Bone marrow (tissue), 2 donors: ENCODE measurements around the gene IL31.

Experiments
- DNase-seq, 2 donors: peaks; one replicate each; lab custom pipeline; 2025; lab: John Stamatoyannopoulos, UW

The IL31 gene

DNA sequence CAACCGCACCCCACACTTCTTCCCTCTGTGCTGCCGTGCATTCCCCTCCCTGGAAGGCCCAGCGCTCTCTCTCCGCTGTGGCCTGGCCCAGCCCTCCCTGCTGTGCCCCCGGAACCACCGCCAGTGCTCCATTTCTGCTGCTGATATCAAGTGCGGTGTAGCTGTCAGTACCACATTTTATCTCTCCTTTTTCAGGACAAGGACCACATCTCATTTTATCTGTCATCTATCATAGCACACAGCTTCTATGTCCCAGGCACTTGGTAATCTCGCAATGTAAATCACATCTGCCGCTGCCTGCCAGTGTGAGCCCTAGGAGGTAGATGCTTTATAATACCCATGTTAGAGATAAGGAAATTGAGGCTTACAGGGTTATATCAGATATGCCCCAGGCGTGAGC, 18.3 kb downstream of the IL31 start:
- DNase-seq: no peak

GRCh38 chr12:122152754-122153153, 21.3 kb downstream of the IL31 start:
- DNase-seq: no peak

- DNase-seq: no peak
These were observed 23.8 kb downstream of the IL31 start for GRCh38 chr12:122150127-122150681.

GRCh38 chr12:122148657-122149056, 25.4 kb downstream of the IL31 start:
- DNase-seq: no peak

DNA sequence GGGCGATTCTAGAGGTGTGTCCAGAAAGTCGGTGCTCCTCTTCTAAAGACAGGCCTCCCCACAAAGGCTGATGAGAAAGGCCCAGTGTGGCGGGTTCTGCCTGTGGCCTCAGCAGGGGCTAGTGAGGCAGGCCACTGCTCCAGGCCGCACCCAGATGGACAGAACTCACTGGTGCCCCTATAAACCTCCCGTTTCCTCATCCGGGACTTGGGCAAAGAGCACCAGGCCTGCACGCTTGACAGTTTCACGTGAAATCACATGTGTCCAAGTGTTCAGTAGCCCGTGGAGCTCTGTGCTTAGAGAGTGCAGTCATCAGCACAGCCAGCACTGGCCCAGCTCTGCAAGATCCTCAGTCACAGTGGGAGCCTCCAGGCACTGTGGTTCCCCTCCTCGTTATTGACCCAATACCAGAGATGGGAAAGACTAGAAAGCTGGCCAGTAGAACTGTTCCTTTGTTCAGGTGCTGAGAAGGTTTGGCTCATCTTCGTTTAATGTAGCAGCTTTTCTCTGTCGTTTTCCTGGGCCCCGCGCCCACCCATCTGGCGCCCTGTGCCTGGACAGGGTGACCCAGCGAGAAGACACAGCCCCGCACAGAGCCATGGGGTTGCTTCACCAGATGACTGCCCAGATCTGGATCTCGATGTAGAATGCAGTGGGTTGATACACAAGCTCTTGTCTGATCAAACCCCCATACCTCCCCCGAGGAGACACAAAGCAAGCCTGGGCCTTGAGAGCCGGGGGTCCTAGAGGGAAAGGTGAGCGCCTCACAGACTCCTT, 26.3 kb downstream of the IL31 start:
- DNase-seq: no peak

- DNase-seq: no peak
These were observed 28.3 kb downstream of the IL31 start for GRCh38 chr12:122145505-122146330.

- DNase-seq: no peak
These were observed 29.1 kb downstream of the IL31 start for GRCh38 chr12:122144885-122145284.

DNA sequence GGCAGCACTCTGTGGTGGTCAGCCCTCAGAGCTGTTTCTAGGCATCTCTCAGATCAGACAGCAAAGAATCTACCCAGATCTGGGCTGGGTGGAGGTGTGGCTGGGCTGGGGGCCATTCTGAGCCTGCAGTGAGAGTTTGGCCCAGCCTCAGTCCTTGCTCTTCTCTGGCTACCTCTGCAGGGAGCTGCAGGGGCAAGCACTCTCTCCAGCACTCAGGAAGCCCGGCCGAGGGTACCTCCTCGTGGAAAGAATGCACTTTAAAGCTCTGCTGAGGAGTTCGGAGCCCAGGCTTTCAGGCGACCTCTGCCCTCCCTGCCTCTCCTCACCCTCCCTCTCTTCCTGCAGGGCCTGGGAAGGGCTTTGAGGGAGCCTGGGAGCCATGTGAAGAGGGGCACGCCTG, 31.2 kb downstream of the IL31 start:
- DNase-seq: no peak

DNA sequence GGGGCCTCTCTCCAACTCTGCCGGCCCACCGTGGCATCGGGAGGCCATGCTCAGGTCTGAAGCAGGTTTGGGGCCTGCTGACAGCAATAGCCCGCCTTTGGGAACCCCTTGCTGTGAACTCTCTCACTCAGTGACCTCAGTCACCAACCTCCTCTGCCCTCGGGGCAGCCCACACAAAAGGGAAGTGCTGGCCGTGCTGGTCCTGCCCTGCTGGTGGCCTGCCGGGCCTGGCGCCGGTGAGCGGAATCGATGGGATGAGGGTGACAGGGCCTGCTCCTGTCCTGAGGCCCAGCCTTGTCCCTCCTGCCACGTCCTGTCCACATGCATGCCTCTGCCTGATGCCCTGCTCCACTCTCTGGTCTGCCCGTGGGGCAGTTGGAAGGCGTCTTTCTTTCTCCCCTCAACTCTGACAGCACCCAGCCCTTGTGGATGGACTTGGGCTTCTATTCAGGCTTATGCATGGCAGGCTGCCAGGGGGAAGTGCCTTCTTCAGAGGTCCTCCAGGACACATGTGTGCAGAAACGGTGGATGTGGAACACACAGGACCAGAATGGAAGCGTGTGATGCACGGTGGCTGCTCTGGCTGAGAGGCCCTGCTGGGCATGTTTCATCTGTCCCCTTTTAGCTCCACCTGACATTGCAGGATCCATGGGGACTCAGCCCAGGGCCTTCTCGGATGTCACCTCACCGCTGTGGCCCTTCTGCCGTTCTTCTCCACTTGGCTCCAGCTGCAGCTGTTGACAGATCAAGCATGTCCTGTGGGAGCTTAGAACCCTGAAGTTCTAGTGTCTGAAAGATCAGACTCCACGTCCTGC, 31.9 kb downstream of the IL31 start:
- no peak for DNase-seq

- DNase-seq: no peak
These were observed 33.4 kb downstream of the IL31 start for GRCh38 chr12:122140467-122141257.

DNA sequence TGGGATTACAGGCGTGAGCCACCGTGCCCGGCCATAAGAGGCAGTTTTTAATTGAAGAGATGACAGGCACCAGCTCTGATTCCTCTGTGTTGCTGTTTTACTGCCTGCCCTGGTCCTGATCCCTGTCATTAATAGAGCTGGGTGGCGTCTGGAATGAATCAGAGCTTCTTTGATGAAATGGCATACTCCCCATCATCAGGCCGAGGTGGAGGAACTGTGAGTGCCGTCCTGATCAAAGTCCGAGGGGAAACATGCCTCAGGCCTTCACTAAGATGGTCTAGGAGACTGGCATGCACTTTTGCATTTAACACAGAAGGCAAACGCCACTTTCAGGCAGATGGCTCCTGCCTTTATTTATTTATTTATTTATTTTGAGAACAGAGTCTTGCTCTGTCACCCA, 34.1 kb downstream of the IL31 start:
- DNase-seq: no peak

DNA sequence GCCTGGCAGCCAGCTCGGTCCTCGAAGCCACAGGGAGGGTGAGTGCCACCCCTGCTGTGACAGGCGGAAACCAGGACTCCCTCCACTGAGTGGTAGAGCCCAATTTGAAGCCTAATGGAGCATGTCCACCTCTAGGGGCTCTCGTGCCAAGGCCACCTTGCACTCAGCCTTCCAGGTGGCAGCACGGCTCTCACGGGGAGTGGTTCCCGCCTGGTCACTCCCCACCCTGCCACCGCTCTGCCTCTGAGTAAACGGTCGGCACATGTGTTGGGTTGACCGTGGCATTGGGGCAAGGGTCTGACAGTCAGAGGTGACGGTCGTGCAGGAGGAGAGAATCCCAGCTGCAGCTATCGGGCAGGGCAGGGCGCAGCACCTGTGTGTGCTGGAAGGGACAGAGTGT, 34.8 kb downstream of the IL31 start:
- DNase-seq: no peak

DNA sequence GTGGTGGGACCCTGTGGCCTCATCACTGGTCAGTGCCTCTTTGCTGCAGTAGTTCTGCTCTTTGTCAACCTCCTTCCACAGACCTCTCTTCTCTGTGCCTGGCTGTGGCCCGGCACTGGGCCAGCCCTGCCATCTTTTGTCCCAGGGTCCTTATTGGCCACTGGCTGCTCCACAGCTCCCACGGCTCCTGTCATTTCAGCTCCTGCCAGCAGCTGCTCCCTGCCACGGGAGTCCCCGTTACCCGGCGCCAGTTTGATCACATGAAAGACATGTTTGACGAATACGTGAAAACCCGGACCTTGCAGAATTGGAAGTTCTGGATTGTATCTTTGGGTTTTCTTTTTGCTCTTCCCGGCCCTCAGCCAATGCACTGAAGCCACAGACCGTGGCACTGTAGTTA, 35.4 kb downstream of the IL31 start:
- no peak for DNase-seq

DNA sequence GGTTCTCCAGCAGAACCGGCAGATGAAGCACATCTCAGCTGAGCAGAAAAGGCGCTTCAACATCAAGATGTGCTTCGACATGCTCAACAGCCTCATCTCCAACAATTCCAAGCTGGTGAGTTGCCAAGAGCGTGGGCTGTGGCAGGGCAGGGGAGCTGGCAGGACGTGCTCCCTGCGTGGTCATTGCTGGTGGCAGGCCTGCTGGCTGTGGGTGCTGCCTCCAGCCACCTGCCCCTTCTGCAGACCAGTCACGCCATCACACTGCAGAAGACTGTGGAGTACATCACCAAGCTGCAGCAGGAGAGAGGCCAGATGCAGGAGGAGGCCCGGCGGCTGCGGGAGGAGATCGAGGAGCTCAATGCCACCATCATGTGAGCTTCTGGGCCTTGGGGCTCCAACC, 35.8 kb downstream of the IL31 start:
- DNase-seq: no peak

GRCh38 chr12:122137681-122138080, 36.3 kb downstream of the IL31 start:
- no peak for DNase-seq

DNA sequence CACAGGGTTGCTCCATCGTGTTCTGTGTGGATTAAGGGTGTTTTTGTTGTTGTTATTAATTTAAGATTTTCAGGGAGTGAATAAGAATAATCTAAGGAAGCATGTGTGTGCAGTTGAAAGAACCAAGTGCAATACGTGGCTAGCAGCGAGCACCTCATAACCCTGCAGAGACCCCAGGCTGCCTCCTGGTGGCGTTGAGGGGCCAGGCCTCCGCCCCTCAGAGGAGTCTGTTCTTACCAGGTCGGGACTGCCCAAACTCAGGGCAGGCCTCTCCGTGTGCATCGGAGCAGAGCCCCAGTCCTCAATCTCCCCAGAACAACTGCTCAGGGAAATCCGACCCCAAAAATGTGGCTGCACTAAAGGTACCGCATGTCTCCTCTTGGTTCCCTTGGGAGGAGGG, 36.8 kb downstream of the IL31 start:
- DNase-seq: no peak

DNA sequence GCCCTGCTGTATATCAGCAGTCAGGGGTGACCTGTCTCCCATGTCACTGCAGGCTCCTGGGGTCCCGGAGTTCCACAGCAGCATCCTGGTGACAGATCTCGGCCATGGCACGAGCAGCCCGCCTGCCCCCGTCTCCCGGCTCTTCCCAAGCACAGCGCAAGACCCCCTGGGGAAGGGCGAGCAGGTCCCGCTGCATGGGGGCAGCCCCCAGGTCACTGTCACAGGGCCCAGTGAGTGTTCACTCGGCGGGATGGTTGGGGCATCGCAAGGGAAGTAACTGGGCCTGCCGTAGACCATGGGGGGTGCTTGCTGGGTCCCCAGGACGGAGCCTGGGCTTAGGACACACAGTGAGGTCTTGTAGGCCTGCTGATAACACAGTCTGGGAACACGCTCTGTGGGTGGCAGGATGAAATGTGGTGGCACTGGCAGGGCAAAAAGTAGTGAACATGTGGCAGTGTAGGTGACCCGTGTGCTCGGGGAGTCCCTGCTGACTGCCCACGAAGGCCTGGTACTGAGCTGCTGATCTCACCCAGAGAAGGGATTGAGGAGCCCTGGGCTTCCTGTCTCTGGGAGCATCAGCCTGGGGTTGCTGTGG, 38.5 kb downstream of the IL31 start:
- no peak for DNase-seq

- DNase-seq: no peak
These were observed 40.6 kb downstream of the IL31 start for GRCh38 chr12:122133192-122133950.

- no peak for DNase-seq
These were observed 43.9 kb downstream of the IL31 start for GRCh38 chr12:122130150-122130549.

DNA sequence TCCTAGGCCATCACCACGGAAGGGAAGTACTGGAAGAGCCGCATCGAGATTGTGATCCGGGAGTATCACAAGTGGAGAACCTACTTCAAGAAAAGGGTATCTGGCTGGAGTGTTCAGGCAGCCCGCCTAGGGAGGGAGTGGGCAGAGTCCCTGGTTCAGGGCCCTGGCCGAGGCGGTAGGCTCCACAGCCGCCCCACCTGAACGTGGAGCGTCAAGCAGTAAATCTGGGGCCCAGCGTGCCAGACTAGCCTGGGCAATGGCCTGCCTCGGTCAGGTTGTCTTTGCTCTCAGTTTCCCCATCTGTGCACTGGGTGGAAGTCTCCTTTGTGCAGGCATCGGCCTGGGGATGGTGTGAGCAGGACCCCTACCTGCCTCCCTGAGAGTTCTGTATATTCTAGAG, 44.9 kb downstream of the IL31 start:
- no peak for DNase-seq
